ENCODE measurements around the gene POLR1H. TPM values are rescaled to one million over a fixed set of nuclear protein-coding genes. Genes with fewer than 3 reads are reported as not detected.

The POLR1H gene
- total RNA-seq, 2 donors from 2014 or later: 15.5 to 17.0 TPM

DNA sequence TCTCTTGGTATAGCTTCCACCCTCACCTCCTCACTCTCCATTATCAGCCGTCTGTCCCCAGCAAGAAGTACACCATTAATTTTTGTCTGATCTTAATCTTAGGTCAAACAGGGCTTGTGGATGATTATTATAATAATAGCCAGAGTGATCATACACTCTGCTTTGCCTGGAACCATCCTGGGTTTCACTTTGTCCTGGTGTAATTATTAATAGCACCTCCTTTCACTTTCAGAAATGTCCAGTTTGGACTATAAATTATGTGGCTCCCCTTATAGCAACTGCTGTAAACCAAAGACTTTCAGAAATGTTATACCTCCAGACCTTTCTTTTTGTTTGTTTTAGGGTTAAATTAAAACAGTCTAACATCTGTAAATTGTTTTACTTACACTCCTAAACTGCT lies 52.8 kb downstream of the POLR1H start:
- intact Hi-C loops (cut with DNase I): no loop called here
- DNase-seq (ENCODE audit: low spot score): no peak

Other genes starting within 250 kb of the POLR1H start
- gene HLA-G, start 233.4 kb upstream of the POLR1H start, total RNA-seq: under 1 TPM in 1 of 2 donors, not detected in 1; 0.19 TPM
- 100 to 1,000 TPM; 375 to 444 TPM for gene HLA-A, start 118.7 kb upstream of the POLR1H start, total RNA-seq
- gene PPP1R11, start 5.9 kb downstream of the POLR1H start, total RNA-seq: 10 to 100 TPM; 45.0 to 53.4 TPM
- not detected for gene RNF39, start 14.5 kb downstream of the POLR1H start, total RNA-seq
- gene TRIM31, start 51.8 kb downstream of the POLR1H start, total RNA-seq: not detected
- gene TRIM40, start 74.9 kb downstream of the POLR1H start, total RNA-seq: not detected
- not detected for gene TRIM10, start 99.9 kb downstream of the POLR1H start, total RNA-seq
- not detected for gene TRIM15, start 102.3 kb downstream of the POLR1H start, total RNA-seq
- gene TRIM26, start 152.1 kb downstream of the POLR1H start, total RNA-seq: 10 to 100 TPM; 36.0 to 37.0 TPM